Activated CD4-positive, alpha-beta T cell treated with anti-CD3 and anti-CD28 coated beads, Interleukin-2, amount 50 U/mL, for 16 hours (primary cell): ENCODE measurements around the gene MSMB.
"Not testable (repeated sequence)": the region's sequence is repeated elsewhere in the genome, so short reads cannot be mapped to it uniquely, and the experiment has no call there.

Experiments
- DNase-seq: peaks from one replicate; pipeline ENCODE4 v3.0.0-alpha.2; 2020

Gene MSMB

GRCh38 chr10:46004963-46005362 lies 41.1 kb downstream of the MSMB start:
- DNase-seq: no peak

DNA sequence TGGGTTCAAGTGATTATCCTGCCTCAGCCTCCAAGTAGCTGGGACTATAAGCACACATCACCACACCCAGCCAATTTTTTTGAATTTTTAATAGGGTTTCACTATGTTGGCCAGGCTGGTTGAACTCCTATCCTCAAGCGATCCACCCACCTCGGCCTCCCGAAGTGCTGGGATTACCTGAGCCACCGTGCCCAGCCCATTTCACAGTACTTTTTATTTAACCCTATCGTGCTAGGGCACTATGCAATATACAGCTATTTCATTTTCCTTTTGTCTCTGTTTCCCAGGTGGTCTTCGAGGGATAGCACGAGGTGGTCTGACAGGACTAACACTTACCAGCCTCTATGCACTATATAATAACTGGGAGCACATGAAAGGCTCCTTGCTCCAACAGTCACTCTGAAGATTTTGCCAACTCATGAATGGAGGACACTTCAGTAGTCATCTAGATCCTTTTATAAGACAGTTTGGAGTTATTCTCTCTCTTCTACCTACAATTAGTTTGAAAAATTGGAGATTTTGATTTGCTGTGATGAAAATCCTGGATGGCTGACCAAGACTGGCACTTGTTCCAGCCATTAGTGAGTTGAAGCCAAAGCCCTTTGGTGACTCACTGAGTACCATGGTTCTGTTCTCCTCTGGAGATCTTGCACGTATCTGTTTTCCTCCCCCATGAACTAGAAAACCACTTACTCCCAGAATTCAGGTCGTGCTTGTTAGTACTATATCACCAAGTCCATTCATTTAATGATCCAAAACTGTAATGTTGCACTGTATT lies 43.0 kb downstream of the MSMB start:
- DNase-seq: no peak

GRCh38 chr10:46002189-46002687 lies 43.8 kb downstream of the MSMB start:
- not testable (repeated sequence) for DNase-seq

GRCh38 chr10:46001187-46001756 lies 44.8 kb downstream of the MSMB start:
- DNase-seq: no peak

DNA sequence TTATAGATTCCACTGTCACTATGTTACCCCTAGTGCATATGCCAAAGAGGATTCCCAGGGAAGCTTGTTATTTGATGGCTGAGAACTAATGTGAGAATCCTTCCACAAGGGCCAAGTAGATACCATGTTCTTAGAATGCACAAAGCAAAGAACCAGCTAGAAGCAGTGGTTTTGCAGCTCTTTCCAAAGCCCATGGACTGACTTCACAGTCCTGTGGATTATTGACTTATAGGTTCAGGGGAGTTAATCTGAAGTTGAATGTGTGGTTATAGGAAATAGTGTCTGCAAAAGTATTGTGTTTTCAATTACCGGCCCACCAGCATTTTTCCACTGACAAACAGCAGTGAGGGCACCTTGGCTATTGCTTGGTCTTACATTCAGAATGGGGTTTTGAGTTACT lies 45.5 kb downstream of the MSMB start:
- DNase-seq: no peak

DNA sequence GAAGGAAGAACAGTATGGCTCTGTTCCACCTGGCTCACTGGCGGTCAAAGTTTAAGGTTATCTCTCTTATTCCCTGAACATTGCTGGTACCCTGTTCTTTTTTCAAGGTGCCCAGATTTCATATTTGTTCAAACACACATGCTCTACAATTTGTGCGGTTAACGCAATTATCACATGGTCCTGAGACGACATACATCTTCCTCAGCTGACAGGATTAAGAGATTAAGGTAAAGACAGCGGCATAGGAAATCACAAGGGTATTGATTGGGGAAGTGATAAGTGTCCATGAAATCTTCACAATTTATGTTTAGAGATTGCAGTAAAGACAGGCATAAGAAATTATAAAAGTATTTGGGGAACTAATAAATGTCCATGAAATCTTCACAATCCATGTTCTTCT lies 46.1 kb downstream of the MSMB start:
- not testable (repeated sequence) for DNase-seq

GRCh38 chr10:45997994-45998763 lies 47.9 kb downstream of the MSMB start:
- no peak for DNase-seq

GRCh38 chr10:45997557-45997956 lies 48.5 kb downstream of the MSMB start:
- DNase-seq: no peak

DNA sequence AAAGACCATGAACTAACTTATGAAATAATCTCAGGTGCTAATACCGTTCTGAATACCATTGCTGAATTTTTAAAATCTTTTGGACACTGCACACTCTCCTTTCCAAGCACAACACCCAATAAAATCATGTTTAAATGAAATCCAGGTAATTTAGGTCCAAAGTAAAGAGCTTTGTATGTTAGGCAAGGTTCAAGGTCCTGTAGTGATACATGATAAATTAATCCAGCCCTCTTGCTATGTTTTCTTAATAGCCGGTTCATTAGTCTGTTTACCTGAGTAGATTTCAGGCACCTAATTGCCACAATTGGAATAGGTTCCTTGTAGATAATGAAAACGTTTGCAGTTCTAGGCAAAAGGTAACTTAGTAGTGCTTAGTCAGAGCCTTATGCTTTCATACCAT lies 60.5 kb downstream of the MSMB start:
- DNase-seq: not testable (repeated sequence)

GRCh38 chr10:45984473-45984872 lies 61.6 kb downstream of the MSMB start:
- DNase-seq: not testable (repeated sequence)

- peak; percentile 32 for DNase-seq
Observed at GRCh38 chr10:45983538-45984186, 62.4 kb downstream of the MSMB start.
